K562 (cell line): Measurements from ENCODE around the gene SCNN1B.
"Not testable (repeated sequence)": the region's sequence is repeated elsewhere in the genome, so short reads cannot be mapped to it uniquely, and the experiment has no call there.

Experiments
- CBFB ChIP-seq: sonication (generic); formaldehyde crosslinking; IDR thresholded peaks from 2 replicates; pipeline ENCODE4 v1.4.0; 2020; ENCODE audit warnings: mild to moderate bottlenecking, missing genetic modification reagents
- TF ChIP-seq, protein P1 (sequence below): sonication (generic); formaldehyde crosslinking; IDR thresholded peaks from 2 replicates; pipeline ENCODE4 v1.8.1; 2023; ENCODE audit warnings: mild to moderate bottlenecking, missing genetic modification reagents, moderate library complexity

DNA sequence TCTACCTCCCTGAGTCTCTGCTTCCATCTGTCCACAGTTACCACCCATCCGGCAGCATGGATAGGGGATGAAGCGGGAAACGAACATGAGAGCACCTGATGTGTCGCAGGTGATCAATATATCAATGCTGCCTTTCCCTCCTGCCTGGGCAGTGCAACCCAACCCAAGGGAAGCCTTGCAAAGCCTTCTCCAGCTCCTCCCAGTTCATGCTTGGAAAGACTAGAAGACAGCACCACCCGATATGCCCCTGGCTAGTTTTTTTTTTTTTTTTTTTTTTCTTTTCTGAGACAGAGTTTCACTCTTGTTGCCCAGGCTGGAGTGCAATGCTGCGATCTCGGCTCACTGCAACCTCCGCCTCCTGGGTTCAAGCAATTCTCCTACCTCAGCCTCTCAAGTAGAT, 87.8 kb downstream of the SCNN1B start:
- TF ChIP-seq, protein P1, sequence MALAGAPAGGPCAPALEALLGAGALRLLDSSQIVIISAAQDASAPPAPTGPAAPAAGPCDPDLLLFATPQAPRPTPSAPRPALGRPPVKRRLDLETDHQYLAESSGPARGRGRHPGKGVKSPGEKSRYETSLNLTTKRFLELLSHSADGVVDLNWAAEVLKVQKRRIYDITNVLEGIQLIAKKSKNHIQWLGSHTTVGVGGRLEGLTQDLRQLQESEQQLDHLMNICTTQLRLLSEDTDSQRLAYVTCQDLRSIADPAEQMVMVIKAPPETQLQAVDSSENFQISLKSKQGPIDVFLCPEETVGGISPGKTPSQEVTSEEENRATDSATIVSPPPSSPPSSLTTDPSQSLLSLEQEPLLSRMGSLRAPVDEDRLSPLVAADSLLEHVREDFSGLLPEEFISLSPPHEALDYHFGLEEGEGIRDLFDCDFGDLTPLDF, result not testable (repeated sequence)
- not testable (repeated sequence) for TF ChIP-seq CBFB (CRISPR knock-in tag)
